22Rv1 (cell line): Measurements from ENCODE around the gene MORC3.

Source experiments
- CTCF ChIP-seq: fragments of 450-650 bp; IDR thresholded peaks from 2 replicates; pipeline ENCODE4 v1.5.1; 2017; ENCODE audit warnings: mild to moderate bottlenecking
- ZFX ChIP-seq: fragments of 450-650 bp; IDR thresholded peaks from 2 replicates; pipeline ENCODE4 v1.6.1; 2017; ENCODE audit warnings: antibody characterized with exemption, borderline replicate concordance

GRCh38 chr21:36403713-36404112 is 83.7 kb downstream of the MORC3 start:
- no peak for TF ChIP-seq CTCF
- TF ChIP-seq ZFX: no peak
